ENCODE data around the gene DKK3.

- TF ChIP-seq, protein P1, sequence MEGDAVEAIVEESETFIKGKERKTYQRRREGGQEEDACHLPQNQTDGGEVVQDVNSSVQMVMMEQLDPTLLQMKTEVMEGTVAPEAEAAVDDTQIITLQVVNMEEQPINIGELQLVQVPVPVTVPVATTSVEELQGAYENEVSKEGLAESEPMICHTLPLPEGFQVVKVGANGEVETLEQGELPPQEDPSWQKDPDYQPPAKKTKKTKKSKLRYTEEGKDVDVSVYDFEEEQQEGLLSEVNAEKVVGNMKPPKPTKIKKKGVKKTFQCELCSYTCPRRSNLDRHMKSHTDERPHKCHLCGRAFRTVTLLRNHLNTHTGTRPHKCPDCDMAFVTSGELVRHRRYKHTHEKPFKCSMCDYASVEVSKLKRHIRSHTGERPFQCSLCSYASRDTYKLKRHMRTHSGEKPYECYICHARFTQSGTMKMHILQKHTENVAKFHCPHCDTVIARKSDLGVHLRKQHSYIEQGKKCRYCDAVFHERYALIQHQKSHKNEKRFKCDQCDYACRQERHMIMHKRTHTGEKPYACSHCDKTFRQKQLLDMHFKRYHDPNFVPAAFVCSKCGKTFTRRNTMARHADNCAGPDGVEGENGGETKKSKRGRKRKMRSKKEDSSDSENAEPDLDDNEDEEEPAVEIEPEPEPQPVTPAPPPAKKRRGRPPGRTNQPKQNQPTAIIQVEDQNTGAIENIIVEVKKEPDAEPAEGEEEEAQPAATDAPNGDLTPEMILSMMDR (IDR thresholded peaks at IDR 0.05; ENCODE audit: insufficient read depth, low read depth, low read length): no peak
- no peak for TF ChIP-seq EZH2 (IDR thresholded peaks at IDR 0.05; ENCODE audit: insufficient read depth, low read length)
These were observed 33.8 kb upstream of the DKK3 start for GRCh38 chr11:12042215-12042676.
